ENCODE results near the gene APH1A. TPM values are rescaled to one million over a fixed set of nuclear protein-coding genes. Genes with fewer than 3 reads are reported as not detected.
"Not testable (repeated sequence)": the region's sequence is repeated elsewhere in the genome, so short reads cannot be mapped to it uniquely, and the experiment has no call there.

The APH1A gene
- total RNA-seq, 1 donor from 2014 or later = 113 TPM

GRCh38 chr1:150233359-150234308 is 35.2 kb downstream of the APH1A start:
- no peak for ATAC-seq

GRCh38 chr1:150232921-150233320 is 35.9 kb downstream of the APH1A start:
- not testable (repeated sequence) for ATAC-seq

- not testable (repeated sequence) for ATAC-seq
Measured at GRCh38 chr1:150228246-150228645, 40.6 kb downstream of the APH1A start.

GRCh38 chr1:150227228-150227627 is 41.6 kb downstream of the APH1A start:
- no peak for ATAC-seq

GRCh38 chr1:150226486-150226885 is 42.3 kb downstream of the APH1A start:
- ATAC-seq = no peak

GRCh38 chr1:150225546-150225945 is 43.3 kb downstream of the APH1A start:
- ATAC-seq = no peak

- no peak for ATAC-seq
Measured at GRCh38 chr1:150224983-150225382, 43.8 kb downstream of the APH1A start.

GRCh38 chr1:150221552-150221951 is 47.3 kb downstream of the APH1A start:
- no peak for ATAC-seq

- ATAC-seq = not testable (repeated sequence)
Measured at GRCh38 chr1:150215855-150216254, 53.0 kb downstream of the APH1A start.

Other genes with a start within 250 kb of the APH1A start
- 22.4 TPM for gene VPS45, start 201.2 kb downstream of the APH1A start, total RNA-seq
- 4.1 TPM for gene PLEKHO1, start 119.1 kb downstream of the APH1A start, total RNA-seq
- 15.1 TPM for gene ANP32E, start 32.9 kb downstream of the APH1A start, total RNA-seq
- 0.28 TPM for gene CA14, start 11.2 kb downstream of the APH1A start, total RNA-seq
- gene C1orf54, start 3.8 kb upstream of the APH1A start, total RNA-seq = 4.5 TPM
- gene CIART, start 13.5 kb upstream of the APH1A start, total RNA-seq = 3.1 TPM
- gene MRPS21, start 24.8 kb upstream of the APH1A start, total RNA-seq = 64.9 TPM
- 21.5 TPM for gene PRPF3, start 52.5 kb upstream of the APH1A start, total RNA-seq
- 17.9 TPM for gene RPRD2, start 95.1 kb upstream of the APH1A start, total RNA-seq
- 20.3 TPM for gene TARS2, start 218.4 kb upstream of the APH1A start, total RNA-seq
- 438 TPM for gene ECM1, start 239.1 kb upstream of the APH1A start, total RNA-seq
- gene FALEC, start 246.7 kb upstream of the APH1A start, total RNA-seq = 1.6 TPM

All from esophagus mucosa (tissue), 1 donor.